ENCODE results near the gene SLC24A3. TPM values are rescaled to one million over a fixed set of nuclear protein-coding genes. Genes with fewer than 3 reads are reported as not detected.

Gene SLC24A3
- total and polyA plus RNA-seq, 2 experiments from 2014 or later, result not detected

DNA sequence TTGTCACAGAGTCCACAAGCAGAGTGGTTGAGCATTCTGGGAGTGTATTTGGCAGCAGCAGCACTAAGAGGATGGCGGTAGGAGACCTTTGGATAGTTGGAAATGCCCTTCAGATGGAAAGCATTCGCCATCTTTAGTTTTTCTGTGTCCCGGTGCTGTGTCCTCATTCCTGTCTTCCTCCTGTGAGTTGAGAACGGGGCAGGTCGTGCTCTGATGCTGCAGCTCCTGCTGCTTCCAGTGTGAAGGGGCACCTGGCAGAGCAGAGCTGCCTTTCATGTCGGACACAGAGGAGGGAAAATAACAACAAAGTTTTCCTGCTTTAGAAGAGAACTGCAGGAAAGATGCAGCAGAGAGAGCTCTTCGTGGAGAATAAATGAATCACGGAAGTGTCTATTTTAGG, 194.8 kb downstream of the SLC24A3 start:
- Histone ChIP-seq H3K9me3 (ENCODE audit: low read depth) (no peaks in the 10 kb centered on the region), H3K9me2 (ENCODE audit: insufficient read depth) (no peaks in the 10 kb centered on the region), H2AFZ (no peak overlapping the region), H3K27ac (no peak overlapping the region), H3K36me3 (ENCODE audit: low read depth) (no peaks in the 10 kb centered on the region), H3F3A (ENCODE audit: insufficient read depth) (no peaks in the 10 kb centered on the region), H3K9ac (no peak overlapping the region), H3K27me3 (replicated peaks; ENCODE audit: insufficient read depth) (no peaks in the 10 kb centered on the region), H4K20me1 (ENCODE audit: insufficient read depth) (no peaks in the 10 kb centered on the region), H3K4me2 (ENCODE audit: unreplicated experiment) (no peak overlapping the region), H3K4me1 (ENCODE audit: insufficient read depth) (no peaks in the 10 kb centered on the region), H3K79me2 (ENCODE audit: insufficient read depth) (no peaks in the 10 kb centered on the region), H3K4me3 (no peak overlapping the region)
- TF ChIP-seq EZH2 (IDR thresholded peaks at IDR 0.05; ENCODE audit: insufficient read depth, poor library complexity, severe bottlenecking), result no peak
- WGBS, 2 experiments (ENCODE audit: low coverage in 1 of 2, low lambda C conversion rate in 2 of 2, missing lambda C conversion rate in 2 of 2), result 36 to 42% methylated on average over 8 of the region's 8 CpGs
- in situ Hi-C loops (cut with MboI), result no loop called here
- DNase-seq, result no peak

DNA sequence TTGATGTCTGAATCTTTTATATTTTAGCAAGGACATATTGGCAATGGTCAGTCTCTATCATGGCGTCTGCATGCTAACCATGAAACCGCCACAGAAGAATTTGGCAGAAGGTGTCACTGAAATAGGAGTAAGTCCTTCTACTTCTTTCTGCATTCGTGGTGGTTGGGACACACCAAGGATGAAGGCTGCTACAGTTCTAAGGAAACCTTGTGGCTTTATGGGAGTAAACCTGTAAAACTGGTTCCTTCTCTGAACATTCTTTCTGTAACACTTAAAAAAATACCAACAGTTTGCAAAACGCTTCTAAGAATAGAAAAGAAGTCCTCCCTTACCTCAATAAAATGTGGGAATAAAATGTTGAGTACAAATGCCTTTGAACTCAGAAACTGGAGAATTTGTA, 195.3 kb downstream of the SLC24A3 start:
- H3K9ac ChIP-seq, result no peak overlapping the region
- H3F3A ChIP-seq (ENCODE audit: insufficient read depth), result no peaks in the 10 kb centered on the region
- no peaks in the 10 kb centered on the region for H3K4me1 ChIP-seq (ENCODE audit: insufficient read depth)
- no peaks in the 10 kb centered on the region for H3K9me3 ChIP-seq (ENCODE audit: low read depth)
- no peaks in the 10 kb centered on the region for H3K36me3 ChIP-seq (ENCODE audit: low read depth)
- no peak overlapping the region for H3K27ac ChIP-seq
- no peaks in the 10 kb centered on the region for H3K27me3 ChIP-seq (replicated peaks; ENCODE audit: insufficient read depth)
- no peak overlapping the region for H2AFZ ChIP-seq
- H3K79me2 ChIP-seq (ENCODE audit: insufficient read depth), result no peaks in the 10 kb centered on the region
- H3K9me2 ChIP-seq (ENCODE audit: insufficient read depth), result no peaks in the 10 kb centered on the region
- TF ChIP-seq EZH2phosphoT487 (IDR thresholded peaks at IDR 0.05; ENCODE audit: insufficient read depth, low read depth) (no peak), EZH2 (IDR thresholded peaks at IDR 0.05; ENCODE audit: insufficient read depth, poor library complexity, severe bottlenecking) (no peak)
- in situ Hi-C loops (cut with MboI), result no loop called here
- no peaks in the 10 kb centered on the region for H4K20me1 ChIP-seq (ENCODE audit: insufficient read depth)
- 35 to 36% methylated on average over 4 of the region's 4 CpGs for WGBS, 2 experiments (ENCODE audit: low coverage in 1 of 2, low lambda C conversion rate in 2 of 2, missing lambda C conversion rate in 2 of 2)
- no peak overlapping the region for H3K4me2 ChIP-seq (ENCODE audit: unreplicated experiment)
- no peak for DNase-seq
- H3K4me3 ChIP-seq, result no peak overlapping the region

DNA sequence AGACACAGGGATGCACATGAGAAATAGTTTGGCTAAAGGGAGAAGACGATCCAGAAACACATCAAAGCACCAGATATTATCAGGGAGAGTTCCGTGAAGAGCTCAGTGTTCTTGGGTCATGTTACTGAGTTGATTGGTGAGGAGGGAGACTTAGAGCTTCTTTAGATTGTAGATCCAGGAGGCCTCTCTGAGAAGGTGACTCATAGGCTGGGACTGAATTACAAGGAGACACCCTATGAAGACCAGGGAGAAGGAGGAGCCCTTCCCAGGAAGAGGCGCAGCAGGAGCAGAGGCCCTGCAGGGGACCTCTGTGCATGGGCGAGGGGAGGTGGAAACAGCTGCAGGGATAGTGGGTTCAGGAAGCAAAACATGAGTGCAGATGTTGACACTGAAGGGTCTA, 196.5 kb downstream of the SLC24A3 start:
- in situ Hi-C loops (cut with MboI), result no loop called here
- Histone ChIP-seq H3K9me2 (ENCODE audit: insufficient read depth) (no peaks in the 10 kb centered on the region), H3K4me1 (ENCODE audit: insufficient read depth) (no peaks in the 10 kb centered on the region), H3F3A (ENCODE audit: insufficient read depth) (no peaks in the 10 kb centered on the region), H3K79me2 (ENCODE audit: insufficient read depth) (no peaks in the 10 kb centered on the region), H3K9me3 (ENCODE audit: low read depth) (no peaks in the 10 kb centered on the region), H2AFZ (no peak overlapping the region), H3K36me3 (ENCODE audit: low read depth) (no peaks in the 10 kb centered on the region), H4K20me1 (ENCODE audit: insufficient read depth) (no peaks in the 10 kb centered on the region), H3K27ac (no peak overlapping the region), H3K9ac (no peak overlapping the region), H3K27me3 (replicated peaks; ENCODE audit: insufficient read depth) (no peaks in the 10 kb centered on the region), H3K4me2 (ENCODE audit: unreplicated experiment) (no peak overlapping the region), H3K4me3 (no peak overlapping the region)
- WGBS, 2 experiments (ENCODE audit: low coverage in 1 of 2, low lambda C conversion rate in 2 of 2, missing lambda C conversion rate in 2 of 2), result 54 to 66% methylated on average over 4 of the region's 4 CpGs
- DNase-seq, result no peak
- no peak for TF ChIP-seq EZH2 (IDR thresholded peaks at IDR 0.05; ENCODE audit: insufficient read depth, poor library complexity, severe bottlenecking)
- no peak for TF ChIP-seq EZH2phosphoT487 (IDR thresholded peaks at IDR 0.05; ENCODE audit: insufficient read depth, low read depth)

DNA sequence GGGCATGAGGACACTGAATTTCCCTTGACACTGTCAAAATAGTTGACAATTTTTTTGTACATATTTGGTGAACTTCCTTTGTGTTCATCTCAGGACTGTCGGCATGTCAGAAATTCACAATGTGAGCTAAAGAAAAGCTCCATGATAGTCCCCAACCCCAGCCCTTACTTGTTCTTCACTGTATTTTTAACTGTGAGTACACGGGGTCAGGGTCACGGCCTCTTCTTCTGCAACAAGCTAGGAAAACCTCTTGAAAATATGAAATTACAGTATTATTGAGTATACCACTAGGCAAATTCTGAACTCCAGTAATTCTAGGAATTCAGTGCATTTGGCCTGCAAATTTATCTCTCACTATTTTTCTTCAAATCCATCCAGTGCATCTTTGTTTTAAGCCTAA, 199.4 kb downstream of the SLC24A3 start:
- in situ Hi-C loops (cut with MboI), result no loop called here
- Histone ChIP-seq H4K20me1 (ENCODE audit: insufficient read depth) (no peaks in the 10 kb centered on the region), H3K9ac (no peak overlapping the region), H3K27me3 (replicated peaks; ENCODE audit: insufficient read depth) (no peaks in the 10 kb centered on the region), H3K9me2 (ENCODE audit: insufficient read depth) (no peaks in the 10 kb centered on the region), H3F3A (ENCODE audit: insufficient read depth) (no peaks in the 10 kb centered on the region), H3K9me3 (ENCODE audit: low read depth) (no peaks in the 10 kb centered on the region), H3K36me3 (ENCODE audit: low read depth) (no peaks in the 10 kb centered on the region), H2AFZ (no peak overlapping the region), H3K4me2 (ENCODE audit: unreplicated experiment) (no peak overlapping the region), H3K4me3 (no peak overlapping the region), H3K79me2 (ENCODE audit: insufficient read depth) (no peaks in the 10 kb centered on the region), H3K4me1 (ENCODE audit: insufficient read depth) (no peaks in the 10 kb centered on the region), H3K27ac (no peak overlapping the region)
- WGBS, 2 experiments (ENCODE audit: low coverage in 1 of 2, low lambda C conversion rate in 2 of 2, missing lambda C conversion rate in 2 of 2), result 47 to 53% methylated on average over 3 of the region's 3 CpGs
- no peak for DNase-seq
- TF ChIP-seq EZH2phosphoT487 (IDR thresholded peaks at IDR 0.05; ENCODE audit: insufficient read depth, low read depth) (no peak), EZH2 (IDR thresholded peaks at IDR 0.05; ENCODE audit: insufficient read depth, poor library complexity, severe bottlenecking) (no peak)

DNA sequence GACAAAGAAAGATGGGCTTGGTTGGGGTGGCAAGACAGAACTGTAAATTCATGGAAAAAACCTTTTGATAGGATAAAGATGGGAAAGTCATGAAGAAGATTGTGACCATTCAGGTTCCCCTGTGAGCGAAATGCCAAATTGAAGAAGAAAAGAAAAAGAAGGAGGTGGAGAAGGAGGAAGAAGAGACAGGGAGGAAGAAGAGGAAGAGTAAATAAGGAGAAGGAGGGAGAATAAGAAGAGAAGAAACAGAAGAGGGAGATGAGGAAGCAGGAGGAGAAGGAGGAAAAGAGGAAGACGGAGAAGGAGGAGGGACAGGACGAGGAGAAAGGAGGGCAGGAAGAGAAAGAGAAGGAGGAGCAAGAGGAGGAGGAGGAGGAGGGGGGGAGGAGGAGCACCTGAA, 199.8 kb downstream of the SLC24A3 start:
- H2AFZ ChIP-seq, result no peak overlapping the region
- in situ Hi-C loops (cut with MboI), result no loop called here

More for the DNA sequence above, 199.8 kb downstream of the SLC24A3 start:
- WGBS, 2 experiments (ENCODE audit: low coverage in 1 of 2, low lambda C conversion rate in 2 of 2, missing lambda C conversion rate in 2 of 2), result 41 to 55% methylated on average over 3 of the region's 3 CpGs
- Histone ChIP-seq H3F3A (ENCODE audit: insufficient read depth) (no peaks in the 10 kb centered on the region), H4K20me1 (ENCODE audit: insufficient read depth) (no peaks in the 10 kb centered on the region), H3K79me2 (ENCODE audit: insufficient read depth) (no peaks in the 10 kb centered on the region), H3K9ac (no peak overlapping the region), H3K4me1 (ENCODE audit: insufficient read depth) (no peaks in the 10 kb centered on the region), H3K27ac (no peak overlapping the region), H3K36me3 (ENCODE audit: low read depth) (no peaks in the 10 kb centered on the region), H3K4me3 (no peak overlapping the region), H3K9me2 (ENCODE audit: insufficient read depth) (no peaks in the 10 kb centered on the region), H3K9me3 (ENCODE audit: low read depth) (no peaks in the 10 kb centered on the region), H3K4me2 (ENCODE audit: unreplicated experiment) (no peak overlapping the region), H3K27me3 (replicated peaks; ENCODE audit: insufficient read depth) (no peaks in the 10 kb centered on the region)
- TF ChIP-seq EZH2phosphoT487 (IDR thresholded peaks at IDR 0.05; ENCODE audit: insufficient read depth, low read depth) (no peak), EZH2 (IDR thresholded peaks at IDR 0.05; ENCODE audit: insufficient read depth, poor library complexity, severe bottlenecking) (no peak)
- DNase-seq, result no peak
